ENCODE results near the gene DNAJC1.
A peak's percentile ranks its signal among the peaks of the same experiment; 100 is the strongest.

DNAJC1 gene

DNA sequence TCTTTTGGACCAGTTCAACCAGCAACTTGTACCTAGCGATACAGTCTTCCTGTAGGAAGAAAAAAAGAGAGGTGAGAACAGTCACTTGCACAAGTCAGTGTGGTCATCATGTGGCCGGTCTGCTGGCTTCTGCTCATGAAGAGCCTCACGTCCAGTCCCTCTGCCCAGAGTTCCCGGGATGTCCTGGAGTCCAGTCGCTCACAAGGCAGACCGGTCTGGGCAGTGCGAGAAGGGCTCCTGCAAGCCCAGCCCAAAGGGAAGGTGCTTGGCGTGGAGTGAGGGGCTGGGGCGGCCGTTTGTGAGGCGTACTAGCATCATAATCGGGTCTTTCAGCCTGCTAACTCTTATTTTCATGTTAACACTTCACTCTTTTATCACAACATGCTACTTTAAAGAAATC lies 246.8 kb downstream of the DNAJC1 start:
- no peak for DNase-seq

DNA sequence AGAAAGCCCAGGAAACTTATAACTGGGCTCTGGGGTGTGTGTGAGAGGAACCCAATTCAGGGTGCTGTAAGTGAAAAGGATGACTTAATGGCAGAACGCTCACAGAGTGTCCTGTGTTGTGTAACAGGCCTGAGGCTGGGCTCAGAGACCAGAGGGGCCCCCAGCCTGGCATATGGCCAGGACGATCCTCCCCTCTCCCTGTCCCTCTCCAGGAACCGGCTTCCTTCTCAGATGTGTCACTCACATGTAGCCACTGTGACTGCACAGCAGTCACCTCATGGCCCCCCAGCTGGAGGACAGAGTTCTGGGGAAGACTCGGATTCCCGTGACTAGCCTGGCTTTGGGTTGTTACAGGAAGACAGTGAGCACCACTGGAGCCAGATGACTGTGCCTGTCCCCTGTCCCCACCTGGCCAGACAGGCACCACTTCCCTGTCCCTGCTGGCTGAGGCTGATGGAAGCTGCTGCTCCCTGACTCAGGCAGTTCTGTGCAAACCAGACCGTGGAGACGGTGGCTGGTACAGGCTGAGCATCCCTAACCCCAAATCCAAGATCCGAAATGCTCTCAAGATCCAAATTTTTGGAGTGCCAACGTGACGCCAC lies 249.0 kb downstream of the DNAJC1 start:
- DNase-seq, result no peak

DNA sequence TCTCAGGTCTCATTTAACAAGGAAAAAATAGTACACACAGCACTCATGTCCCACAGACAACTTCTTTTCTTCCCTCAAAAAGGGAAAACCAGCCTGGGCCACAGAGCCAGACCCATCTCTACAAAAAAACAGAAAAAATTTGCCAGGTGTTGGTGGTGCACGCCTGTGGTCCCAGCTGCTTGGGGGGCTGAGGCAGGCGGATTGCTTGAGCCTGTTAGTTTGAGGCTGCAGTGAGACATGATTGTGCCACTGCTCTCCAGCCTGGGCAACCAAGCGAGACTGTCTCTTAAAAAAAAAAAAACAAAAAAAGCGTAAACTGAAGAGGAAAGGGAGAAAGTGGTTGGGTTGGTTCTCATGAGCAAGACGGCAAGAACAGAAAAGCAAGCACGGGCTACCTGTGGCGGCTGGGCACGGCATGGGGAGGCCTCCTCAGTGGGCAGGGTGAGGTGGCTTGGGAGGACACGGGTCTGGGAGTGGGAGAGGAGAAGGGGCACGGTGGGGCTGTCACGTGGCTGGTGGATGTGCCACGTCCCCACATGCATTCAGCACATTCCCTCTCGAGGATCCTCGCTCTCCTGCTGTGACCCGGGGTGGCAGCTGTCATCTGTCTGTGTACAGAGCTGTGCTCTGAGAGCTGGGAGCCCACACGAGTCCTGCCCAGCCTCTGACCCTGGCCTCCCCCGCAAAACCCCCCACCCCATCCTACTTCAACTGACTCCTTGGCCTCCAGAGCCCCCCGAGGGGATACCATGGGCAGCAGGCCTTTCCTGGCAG lies 249.8 kb downstream of the DNAJC1 start:
- DNase-seq, result peak; percentile 5

DNA sequence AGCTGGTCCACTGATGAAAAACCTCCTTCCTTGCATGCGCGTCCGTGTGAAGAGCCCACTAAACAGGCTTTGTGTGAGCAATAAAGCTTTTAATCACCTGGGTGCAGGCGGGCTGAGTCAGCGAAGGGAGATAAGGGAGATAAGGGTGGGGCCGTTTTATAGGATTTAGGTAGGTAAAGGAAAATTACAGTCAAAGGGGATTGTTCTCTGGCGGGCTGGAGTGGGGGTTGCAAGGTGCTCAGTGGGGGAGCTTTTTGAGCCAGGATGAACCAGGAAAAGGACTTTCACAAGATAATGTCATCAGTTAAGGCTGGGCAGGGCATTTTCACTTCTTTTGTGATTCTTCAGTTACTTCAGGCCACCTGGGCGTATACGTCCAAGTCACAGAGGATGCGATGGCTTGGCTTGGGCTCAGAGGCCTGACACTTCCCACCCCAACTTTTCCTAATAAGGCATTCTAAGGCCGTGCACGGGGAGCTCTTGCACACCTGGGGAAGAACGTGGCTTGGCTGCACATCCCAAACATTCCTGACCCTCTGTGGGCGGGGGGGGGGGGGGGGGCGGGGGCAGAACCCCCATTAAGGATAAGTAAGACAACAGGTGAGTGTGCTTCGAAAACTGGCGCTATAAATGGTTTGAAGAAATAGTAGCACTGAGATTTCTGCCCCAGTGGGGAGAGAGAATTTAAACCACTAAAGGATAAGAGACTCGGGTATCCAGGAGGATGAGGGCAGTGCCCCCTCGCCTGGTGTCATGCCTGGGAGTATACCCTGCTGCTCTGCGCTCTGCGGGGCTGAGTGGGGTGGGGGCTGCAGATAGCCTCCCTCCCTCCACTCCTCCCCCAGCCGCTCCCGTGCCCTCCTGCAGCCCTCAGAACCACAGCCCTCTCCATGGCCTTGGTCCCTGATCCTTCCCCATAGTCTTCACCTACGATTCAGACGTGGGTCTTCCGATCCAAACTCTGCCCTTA lies 251.9 kb downstream of the DNAJC1 start:
- DNase-seq, result no peak

DNA sequence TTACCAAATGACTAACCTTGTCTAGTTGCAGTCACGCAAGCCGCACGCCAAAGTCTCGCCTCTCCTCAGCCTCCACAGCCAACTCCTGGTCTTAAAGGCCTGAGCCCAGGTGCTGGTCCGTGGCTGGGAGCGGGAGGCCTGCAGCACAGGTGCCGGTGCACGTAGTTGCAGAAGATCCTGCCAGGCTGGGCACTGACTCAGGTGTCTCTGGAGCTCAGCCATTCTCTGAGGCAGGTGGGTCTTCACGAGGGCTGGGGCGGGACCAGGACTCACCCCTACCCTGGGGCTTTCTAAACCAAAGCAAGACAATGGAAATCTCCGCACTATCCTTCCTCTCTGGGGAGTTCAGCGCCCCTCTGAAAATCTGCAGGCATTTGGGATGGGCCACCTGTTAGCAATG lies 253.1 kb downstream of the DNAJC1 start:
- DNase-seq, result no peak

DNA sequence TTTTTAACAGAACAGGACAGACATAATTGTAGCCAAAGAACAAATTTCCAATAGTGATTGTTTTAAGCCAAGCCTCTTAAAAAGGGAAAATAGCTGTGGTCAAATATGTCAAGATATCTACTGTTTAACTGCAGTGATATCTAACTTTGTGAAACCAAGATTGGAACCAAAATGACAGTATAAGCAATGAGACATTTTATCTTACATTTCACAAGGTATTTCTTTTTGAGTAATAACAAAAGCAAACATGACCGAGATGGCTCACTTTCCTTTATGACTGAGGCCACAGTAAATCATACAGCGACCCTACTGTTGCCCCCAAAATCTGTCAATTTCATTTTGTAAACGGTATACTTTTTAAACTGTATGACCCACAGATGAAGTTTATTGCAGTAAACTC lies 253.7 kb downstream of the DNAJC1 start:
- no peak for DNase-seq

DNA sequence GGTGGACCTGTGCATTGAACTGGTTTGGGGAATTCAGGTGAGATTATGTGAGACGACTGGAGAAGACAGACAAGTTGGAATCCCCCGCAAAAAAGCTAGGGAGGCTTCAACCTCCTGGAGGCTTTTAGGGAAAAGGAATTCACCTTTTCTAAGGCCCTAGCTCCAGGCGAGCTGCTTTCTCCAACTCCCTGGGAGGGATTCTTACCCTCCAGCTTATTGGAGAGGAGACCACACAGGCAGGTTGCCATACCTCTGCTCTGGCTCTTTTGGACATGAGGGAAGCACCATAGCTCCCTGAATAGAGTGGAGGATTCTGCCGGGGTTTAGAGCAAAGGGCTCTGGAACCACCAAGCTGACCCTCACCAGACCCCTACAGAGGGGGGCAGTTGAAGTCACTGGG lies 255.7 kb downstream of the DNAJC1 start:
- no peak for DNase-seq

DNA sequence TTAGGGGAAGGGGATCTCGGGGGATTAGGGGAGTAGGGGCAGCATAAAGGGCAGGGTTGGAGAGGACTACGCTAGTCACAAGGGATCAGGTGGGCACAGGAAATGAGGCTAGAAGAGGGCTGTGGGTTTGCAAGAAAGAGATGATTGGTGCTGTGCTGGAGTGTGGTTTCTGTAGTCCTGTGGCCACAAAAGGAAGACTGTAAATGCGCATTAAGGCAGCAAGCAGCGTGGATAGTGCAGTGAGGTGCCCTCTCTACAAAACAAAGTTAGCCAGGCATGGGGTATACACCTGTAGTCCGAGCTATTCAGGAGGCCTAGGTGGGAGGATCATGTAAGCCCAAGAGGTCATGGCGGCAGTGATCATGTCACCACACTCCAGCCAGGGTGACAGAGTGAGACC lies 257.4 kb downstream of the DNAJC1 start:
- DNase-seq, result no peak

DNA sequence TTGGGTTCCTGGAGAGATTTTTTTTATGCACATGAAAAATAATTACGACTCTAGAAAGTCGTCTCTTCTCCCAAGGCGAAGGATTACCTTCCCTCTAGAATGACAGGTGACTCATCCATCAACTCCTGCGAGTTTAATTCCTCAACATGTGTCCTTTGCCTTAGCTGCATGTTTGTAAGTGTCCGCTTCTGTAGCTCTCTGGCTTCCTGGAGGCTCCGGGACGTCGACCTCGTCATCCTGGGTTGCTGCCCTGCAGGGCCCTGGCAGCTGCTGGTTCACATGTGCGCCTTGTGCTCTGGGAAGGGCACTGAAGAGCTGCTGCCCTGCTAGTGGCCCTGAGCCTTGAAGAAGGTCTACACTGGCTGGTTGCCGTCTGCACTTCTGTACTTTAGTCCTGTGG lies 259.3 kb downstream of the DNAJC1 start:
- no peak for DNase-seq

DNA sequence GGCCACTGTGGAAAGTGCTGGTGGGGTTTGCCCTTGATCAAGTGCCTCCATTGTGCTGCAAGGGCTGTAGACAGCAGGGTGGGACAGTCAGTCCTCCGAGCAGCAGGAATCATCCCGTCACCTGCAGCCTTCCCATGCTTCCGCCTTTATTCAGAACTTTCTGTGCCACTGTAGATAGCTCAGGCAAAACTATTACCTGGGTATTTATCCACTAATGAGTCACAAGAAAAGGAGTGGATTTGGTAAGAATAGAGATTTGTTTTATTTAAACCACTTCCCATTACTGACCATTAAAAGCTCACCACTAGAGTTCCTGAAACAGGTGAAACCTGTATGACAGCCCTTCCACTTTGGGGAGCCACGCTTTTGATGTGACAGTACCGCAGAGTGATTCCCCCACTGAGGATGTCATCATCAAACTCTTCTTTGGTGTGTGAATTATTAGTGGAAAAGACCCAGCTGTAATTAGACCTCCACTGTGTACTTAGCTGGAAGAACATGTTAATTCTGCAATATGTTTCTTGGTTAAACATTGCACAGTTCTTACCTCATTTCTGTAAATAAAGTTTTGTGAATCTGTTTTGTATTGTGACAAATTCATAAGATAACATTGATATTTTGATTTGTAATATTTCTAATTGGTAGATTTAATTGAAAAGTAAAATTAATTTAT lies 260.7 kb downstream of the DNAJC1 start:
- no peak for DNase-seq

DNA sequence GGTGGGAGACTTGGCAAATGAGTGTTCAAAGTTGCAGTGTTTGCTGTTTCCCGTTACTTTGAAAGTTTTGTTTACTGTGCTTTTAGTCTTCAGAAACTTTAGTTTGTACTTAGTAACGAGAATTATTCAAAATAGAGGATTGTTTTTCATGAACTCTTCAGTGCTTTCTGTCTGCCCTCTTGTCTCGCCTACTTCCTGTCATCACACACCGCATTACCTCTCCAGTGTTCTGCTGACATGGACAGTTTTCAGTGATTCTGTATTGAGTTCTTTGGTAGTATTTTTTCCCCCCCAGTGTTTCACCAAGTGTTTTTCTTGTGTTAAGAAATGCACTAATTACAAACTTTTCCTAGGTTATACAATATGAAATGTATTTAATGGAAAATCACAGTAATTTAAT lies 262.5 kb downstream of the DNAJC1 start:
- no peak for DNase-seq

DNA sequence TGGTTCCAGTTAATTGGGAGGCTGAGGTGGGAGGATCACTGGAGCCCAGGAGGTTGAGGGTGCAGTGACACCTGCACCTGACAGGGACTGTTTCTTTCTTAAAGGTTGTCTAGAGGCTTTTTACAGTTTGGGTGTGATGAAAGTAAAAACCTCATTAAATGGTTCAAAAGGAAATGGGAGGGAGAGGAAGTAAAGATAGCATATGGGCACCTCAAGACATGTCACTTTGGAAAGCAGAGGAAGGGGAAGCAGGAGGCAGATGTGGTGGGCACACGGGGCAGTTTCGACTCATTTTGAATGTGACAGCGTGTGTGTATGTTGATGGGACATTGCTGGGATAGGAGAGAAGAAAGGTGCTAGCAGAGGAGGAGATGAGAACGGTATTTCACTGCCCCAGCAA lies 266.4 kb downstream of the DNAJC1 start:
- DNase-seq, result no peak

DNA sequence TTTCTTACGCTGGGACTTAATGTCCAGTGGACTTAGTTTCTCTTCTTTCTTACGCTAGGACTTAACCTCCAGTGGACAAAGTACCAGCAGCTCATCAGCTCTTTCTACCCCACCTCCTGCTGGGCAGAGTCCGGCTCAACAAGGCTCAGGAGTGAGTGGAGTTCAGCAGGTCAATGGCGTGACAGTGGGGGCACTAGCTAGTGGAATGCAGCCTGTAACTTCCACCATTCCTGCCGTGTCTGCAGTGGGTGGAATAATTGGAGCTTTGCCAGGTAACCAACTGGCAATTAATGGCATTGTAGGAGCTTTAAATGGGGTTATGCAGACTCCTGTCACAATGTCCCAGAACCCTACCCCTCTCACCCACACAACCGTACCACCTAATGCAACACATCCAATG lies 269.8 kb downstream of the DNAJC1 start:
- no peak for DNase-seq

DNA sequence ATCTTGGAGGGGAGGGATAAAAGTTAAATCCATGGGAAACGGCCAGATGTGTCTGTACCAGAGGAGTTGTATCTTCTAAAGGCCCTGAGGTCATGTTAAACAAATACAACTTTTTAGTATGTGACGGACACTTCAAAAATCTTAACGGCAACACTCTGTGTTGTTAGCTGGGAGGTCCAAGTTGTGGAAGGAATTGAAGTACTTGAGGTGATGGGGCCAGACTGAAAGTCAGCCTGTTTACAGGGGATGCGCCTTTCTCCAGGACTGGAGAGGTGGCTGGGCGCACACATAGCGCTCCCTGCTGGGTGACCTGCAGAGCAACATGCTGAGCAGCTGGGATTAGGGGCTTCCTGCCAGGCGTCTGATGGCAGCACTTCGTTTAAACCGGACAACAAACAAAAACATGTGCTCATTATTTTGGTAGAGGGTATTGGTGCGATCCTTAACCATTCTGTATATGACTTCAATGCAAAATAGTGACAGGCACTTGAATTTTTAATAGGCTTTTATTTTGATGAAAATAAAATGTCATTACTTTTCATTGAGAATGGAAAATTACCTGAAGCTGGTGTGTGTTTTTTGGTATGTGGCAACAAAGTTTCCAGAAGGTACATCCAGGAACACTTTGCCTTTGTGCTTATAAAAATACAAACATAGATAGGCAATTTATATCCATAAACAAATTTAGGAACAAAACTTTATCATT lies 271.3 kb downstream of the DNAJC1 start:
- no peak for DNase-seq

DNA sequence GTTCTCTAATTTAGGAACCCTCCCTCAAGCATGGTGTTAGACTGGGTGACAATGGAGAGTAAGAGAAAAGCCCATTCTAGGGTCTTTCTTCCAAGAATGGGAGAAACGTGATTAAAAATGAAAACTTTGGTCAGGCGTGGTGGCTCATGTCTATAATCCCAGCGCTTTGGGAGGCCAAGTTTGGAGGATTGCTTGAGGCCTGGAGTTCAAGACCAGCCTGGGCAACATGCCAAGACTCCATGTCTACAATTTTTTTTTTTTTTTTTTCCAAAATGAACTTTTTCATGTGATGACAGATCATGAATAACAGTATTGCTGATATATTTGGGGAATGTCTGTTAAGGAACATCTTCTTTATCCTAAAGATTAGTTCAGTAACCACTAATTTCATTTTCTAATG lies 274.9 kb downstream of the DNAJC1 start:
- DNase-seq, result no peak

DNA sequence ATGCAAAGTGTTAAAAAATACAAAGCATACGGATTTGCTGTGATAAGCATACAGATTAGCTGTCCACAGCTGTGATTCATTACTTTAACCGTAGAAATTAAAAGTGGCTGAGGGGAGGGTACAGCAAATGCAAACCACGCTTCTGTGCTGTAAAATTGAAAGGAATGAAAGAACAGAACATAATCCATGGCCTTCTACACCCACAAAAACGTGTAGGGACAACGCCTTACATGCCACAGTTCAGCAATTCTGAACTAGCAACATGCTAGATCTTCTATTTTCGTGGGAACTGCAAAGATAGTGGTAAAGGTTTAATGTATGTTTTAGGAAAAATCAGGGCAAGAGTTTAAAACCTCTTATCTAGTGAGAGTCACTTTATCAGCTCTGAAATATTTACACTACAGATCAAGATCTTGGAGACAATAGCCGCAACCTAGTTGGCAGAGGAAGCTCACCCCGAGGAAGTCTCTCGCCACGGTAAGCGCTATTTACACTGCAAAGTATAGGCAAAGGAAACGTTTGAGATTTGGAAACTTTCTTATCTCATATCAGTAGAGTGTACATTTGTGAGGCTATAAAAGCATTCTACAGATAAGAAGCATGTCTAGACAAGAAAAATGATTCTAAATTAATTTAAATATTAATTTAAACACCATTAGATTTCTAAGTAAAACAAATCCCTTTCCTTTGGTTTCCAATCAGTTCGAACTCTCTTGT lies 275.9 kb downstream of the DNAJC1 start:
- DNase-seq, result no peak

DNA sequence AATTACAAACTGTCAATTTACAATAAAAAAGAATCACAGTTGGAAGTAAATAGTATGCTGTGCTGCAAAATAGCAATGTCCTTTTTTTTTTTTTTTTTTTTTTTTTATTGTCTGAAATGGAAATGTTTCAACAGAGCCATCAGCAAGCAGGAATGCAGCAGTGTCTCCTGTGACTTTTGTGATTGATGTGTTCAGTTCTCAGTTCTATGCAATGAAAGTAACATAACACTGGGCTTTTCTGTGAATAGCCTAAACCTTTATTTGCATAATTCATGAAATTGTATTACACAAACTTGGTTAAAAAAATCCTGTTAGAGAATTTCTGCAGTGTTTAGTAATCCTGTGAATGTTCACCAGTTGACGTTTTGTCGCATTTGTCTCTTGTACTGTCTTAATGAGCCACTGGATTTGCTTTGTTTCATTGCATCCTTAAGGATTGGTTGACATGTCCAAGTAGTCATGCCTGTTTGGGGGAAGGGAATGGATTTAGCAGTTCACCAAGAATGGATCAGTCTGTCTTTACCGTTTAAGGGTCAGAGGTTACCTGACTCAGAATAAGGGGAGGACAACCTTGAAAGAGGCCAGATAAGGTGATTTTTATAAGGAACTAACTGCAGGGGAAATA lies 276.8 kb downstream of the DNAJC1 start:
- no peak for DNase-seq

DNA sequence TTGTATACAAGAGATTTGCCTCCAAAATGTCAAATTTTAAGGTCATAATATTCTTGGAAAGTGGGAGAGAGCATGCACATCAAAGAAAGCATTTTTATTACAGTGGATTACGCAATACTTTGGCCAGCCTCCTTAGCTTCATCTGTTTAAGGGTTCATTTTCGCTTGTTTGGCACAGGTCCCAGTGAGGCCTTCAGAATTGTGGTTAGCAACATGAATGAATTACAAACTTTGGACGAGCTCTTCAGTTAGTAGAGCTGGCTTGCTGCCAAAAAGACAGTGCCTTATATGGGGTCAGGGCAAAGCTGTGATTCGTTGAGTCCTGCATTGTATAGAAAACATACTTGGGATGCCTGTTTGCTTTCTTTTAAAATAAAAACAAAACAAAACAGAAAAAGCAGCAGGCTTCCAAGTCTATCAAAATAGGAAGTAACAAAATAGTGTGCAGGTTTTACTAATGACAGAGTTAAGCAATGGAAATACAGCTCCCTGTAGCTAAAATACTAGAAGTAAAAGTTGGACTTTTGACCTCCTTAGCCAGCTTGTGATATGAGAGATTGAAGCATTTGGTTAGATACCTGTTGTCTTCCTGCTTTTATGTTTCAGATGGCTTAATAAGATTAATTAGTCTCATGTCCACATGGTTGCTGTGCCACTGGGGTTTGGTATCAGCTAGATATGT lies 278.7 kb downstream of the DNAJC1 start:
- DNase-seq, result peak; percentile 85

DNA sequence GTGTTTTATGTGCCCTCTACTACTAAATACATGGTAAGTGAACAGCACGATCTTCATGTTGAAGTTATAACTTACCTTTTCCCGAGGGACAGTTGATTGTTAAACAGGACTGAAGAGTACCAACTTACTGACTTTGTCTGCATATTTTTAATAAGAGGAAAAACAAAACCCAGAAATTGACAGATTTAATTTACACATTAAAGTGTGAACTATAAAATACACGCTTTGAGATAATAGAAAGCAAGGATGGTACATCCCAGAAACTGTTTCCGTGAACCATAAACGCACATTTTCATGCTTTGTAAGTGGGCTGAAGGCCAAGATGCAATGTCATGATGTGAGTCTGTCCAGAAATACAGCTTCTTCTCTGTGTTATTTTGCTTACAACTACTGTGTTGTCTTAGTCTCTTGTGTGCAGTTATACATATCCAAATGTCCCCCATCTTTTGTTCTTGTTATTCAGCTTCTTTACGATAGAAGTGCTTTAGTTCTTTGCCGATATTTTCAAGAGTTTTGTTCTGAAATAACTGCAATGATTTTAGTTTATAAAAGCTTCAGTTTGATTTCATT lies 279.4 kb downstream of the DNAJC1 start:
- DNase-seq, result no peak

DNA sequence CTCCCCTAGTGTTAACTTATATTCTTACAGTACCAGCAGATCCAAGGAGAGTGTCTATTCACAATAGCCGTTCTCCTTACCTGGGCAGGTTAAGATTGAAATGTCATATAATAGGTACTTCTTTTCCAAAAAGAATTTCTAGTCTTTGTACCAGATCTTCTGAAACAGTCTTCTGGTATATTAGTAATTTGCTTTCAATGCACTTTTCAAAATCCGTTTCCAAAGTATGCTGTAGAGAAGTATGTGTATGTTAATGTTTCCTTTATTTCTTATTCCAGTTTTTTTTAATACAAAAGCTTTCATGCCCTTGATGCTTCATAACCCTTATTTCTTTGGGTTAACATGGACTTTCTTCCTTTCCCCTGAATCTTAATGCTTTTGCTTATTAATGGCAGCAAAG lies 281.3 kb downstream of the DNAJC1 start:
- DNase-seq, result no peak
